ENCODE data around the gene EPHA8.

DNA sequence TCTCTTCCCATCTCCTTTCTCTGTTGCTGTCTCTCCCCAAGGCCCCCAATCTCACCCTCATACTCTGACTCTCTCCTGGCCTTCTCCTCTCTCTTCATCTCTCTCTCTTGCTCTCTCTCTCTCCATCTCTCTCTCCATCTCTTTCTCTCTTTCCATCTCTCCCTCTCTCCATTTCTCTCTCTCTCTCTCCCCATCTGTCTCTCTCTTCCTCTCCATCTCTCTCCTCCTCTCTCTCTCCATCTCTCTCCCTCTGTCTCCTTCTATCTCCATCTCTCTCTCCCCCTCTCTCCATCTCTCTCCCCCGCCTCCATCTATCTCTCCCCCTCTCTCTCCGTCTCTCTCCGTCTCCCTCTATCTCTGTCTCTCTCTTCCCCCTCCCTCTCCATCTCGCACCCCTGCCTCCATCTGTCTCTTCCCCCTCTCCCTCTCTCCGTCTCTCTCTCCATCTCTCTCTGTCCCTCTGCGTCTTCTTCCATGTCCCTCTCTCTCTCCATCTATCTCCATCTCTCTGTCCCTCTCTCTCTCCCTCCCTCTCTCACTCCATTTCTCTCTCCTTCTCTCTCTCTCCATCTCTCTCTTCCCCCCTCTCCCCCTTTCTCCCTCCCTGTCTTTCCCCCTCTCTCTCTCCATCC lies 16.0 kb upstream of the EPHA8 start:
- TF ChIP-seq BHLHE40 (IDR thresholded peaks at IDR 0.05; ENCODE audit: borderline replicate concordance) (no peak), SUZ12 (IDR thresholded peaks at IDR 0.05) (no peak), HDGF (IDR thresholded peaks at IDR 0.05; ENCODE audit: borderline replicate concordance) (no peak), ZNF384 (IDR thresholded peaks at IDR 0.05) (no peak), TARDBP (IDR thresholded peaks at IDR 0.05) (no peak), CTBP1 (IDR thresholded peaks at IDR 0.05; ENCODE audit: borderline replicate concordance) (no peak), NFRKB (IDR thresholded peaks at IDR 0.05) (no peak), FOXA1 (IDR thresholded peaks at IDR 0.05) (no peak), ELF4 (IDR thresholded peaks at IDR 0.05) (no peak), FOXK2 (IDR thresholded peaks at IDR 0.05) (no peak), L3MBTL2 (conservative IDR thresholded peaks at IDR 0.05) (no peak)
